GM19468 (cell line): ENCODE data around the gene APOBEC3G.
"Not testable (repeated sequence)": the region's sequence is repeated elsewhere in the genome, so short reads cannot be mapped to it uniquely, and the experiment has no call there.

Experiments used
- ATAC-seq: cut with Tn5 transposase; IDR thresholded peaks from one replicate; pipeline ENCODE4 v1.9.1; 2021; ENCODE audit warnings: mild to moderate bottlenecking, moderate library complexity, moderate number of reproducible peaks; ENCODE audit not compliant: unreplicated experiment; ENCODE audit errors: extremely low read depth

APOBEC3G gene

DNA sequence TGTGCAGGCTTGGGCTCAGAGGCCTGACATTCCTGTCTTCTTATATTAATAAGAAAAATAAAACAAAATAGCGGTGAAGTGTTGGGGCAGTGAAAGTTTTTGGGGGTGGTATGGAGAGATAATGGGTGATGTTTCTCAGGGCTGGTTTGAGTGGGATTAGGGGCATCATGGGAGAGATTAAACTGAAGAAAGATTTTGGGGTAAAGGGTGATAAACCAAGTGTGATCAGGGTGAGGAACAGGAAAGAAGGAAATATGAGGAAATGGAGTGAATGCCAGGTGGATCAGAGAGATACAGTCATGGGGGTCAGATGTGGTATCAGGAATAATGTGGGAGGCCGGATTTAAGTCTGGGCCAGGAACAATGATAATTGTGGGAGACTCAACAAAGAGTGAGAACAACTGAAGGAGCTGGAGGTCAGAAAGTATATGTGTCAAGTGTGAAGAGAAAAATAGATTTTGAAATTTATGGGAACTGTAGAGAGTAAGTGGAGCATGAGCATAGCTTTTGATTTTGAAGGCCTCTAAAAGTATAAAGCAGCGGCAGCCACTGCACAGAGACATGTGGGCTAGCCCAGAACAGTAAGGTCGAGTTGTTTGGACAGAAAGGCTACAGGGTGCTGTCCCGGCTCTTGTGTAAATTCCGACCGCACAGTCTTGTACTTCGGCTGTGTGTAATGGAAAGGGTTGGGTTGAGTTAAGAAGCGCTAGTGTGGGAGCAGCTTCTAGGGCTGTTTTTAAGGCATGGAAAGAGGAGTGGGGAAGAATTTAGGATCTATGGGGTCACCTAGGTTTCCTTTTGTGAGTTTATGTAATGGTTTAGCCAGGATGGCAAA, 10.4 kb upstream of the APOBEC3G start:
- not testable (repeated sequence) for ATAC-seq

DNA sequence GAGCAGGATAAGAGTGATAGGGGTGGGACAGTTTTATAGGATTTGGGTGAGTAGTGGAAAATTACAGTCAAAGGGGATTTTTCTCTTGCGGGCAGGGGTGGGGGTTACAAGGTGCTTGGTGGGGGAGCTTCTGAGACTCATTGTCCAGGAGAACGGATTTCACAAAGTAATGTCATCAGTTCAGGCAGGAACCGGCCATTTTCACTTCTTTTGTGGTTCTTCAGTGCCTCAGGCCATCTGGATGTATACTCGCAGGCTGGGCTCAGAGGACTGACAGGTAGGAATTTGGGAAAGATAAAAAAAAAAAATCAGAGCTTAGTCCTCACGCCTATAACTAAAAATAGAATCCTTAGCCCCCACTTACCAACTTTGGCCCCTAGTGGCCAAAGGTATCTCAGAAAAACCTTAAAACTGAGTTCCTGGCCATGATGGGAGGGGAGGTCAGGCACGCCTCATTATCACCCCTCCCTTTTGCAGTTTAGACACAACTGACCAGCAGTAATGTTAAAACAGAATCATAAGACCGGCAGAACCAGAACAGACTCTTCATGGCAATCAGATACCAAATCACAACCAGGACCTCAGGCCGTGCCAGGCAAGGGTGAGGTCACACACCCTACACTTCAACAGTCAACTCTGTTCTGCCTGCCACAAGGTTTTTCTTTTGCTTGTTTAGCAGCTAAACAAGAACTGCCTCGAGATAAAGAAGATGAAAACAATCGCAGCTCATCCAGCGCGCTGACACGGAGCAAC, 8.9 kb upstream of the APOBEC3G start:
- ATAC-seq, result no peak

DNA sequence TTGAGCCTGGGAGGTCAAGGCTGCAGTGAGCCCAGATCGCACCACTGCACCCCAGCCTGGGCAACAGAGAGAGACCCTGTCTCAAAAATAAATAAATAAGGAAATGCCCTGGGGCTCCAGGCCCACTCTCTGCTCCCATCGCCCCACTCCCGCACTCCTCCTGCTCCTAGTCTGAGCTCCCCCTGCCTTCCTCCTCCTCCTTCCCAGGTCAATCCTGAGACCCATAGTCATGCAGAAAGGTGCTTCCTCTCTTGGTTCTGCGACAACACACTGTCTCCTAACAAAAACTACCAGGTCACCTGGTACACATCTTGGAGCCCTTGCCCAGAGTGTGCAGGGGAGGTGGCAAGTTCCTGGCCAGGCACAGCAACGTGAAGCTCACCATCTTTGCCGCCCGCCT, 6.9 kb upstream of the APOBEC3G start:
- no peak for ATAC-seq

DNA sequence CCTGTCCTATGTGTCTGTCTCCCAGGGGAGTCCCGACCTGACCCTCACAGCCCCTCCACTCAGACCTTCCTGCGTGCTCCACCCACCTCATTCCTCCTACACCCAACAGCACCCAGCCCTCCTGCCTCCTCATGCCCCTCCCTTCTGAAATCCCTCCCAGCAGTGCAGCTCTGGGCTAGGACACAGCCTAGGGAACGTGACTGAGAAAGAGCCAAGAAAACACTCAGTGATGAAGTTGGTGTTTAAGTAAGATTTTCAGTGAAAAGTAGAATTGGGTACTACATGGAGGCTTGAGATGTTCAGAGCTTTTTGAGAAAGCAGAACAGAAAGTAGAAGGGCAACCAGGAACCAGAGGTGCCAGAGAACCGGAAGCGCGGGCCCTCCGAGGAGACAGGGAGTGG, 4.5 kb upstream of the APOBEC3G start:
- ATAC-seq, result not testable (repeated sequence)

DNA sequence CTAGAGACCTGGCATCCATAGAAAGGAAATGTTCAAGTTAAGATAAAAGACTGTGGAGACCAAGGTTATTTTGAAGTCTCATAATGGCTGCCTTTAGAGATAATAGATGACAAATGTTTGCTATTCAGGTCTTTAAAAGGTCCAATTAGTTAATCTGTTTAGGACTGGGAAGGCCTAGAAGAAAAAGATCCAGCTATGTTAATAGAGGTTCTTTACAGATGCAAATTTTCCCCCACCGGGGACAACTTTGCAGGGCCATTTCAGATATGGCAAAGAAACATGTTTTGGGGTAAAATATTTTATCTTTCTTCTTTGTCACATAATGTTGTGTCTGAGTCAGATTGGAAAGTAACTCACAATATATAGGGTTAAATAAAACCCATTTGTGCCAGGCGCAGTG, 3.1 kb upstream of the APOBEC3G start:
- no peak for ATAC-seq

DNA sequence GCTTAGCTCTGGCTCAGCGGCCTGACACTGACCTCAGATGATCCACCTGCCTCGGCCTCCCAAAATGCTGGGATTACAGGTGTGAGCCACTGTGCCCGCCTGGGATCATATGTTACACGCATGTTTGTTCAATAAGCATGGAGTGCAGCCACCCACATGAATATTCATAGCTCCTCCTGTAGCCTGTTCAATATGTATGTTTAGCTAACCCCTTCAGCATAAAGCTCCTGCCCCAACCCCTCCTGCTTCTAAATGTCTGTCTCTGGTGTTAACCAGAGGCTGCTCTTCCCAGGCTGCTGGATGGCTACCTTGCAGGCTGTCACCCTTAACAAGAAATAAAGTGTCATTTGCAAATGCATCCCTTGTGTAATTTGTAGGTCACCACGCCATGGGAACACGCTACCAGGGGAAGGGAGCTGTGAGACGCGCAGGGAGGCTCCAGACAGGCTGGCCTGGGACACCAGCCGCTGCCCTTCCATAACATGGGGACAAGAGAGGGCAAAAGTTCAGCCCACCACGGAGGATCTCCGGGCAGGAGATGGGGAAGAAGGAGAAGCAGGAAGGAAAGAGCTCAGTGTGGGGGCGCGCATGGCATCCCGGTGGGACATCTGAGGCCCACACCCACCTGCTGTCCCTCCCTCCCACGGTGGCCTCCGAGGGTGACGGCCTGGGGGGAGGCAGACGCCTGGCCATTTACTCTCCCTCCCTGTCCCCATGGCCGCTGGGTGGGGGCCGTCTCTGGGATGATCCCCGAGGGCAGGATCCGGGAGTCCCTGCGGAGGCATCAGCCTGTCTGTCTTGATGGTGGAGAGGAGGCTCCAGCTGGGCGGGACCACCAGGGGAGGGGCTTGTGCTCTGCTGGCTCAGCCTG, 685 bp upstream of the APOBEC3G start:
- ATAC-seq, result not testable (repeated sequence)

DNA sequence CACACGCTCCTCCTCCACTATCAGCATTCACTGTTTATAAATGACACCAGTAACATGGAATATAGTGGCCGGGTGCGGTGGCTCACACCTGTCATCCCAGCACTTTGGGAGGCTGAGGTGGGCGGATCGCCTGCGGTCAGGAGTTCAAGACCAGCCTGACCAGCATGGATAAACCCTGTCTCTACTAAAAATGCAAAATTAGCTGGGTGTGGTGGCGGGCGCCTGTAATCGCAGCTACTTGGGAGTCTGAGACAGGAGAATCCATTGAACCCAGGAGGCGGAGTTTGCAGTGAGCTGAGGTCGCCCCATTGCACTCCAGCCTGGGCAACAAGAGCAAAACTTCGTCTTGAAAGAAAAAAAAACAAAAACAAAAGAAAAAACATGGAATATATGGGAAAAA, 837 bp downstream of the APOBEC3G start:
- not testable (repeated sequence) for ATAC-seq

DNA sequence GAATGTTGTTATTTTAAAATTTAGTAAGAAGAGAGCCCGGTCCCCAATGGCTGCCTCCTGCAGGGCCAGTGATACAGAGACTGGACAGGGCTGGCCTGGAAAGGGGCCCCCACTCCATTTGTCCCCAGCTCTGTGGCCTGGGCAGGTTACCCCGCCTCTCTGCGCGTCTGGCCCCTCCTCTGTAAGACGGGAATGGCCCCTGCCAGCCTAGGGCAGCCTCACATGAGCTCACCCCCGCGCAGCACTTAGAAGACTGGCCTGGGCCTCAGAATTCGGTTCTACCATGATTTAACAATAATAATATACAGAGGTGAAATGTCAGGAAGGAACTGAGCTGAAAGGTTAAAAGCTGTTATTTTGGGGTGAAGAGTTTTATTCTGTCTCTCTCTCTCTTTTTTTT, 1.3 kb downstream of the APOBEC3G start:
- ATAC-seq, result no peak

DNA sequence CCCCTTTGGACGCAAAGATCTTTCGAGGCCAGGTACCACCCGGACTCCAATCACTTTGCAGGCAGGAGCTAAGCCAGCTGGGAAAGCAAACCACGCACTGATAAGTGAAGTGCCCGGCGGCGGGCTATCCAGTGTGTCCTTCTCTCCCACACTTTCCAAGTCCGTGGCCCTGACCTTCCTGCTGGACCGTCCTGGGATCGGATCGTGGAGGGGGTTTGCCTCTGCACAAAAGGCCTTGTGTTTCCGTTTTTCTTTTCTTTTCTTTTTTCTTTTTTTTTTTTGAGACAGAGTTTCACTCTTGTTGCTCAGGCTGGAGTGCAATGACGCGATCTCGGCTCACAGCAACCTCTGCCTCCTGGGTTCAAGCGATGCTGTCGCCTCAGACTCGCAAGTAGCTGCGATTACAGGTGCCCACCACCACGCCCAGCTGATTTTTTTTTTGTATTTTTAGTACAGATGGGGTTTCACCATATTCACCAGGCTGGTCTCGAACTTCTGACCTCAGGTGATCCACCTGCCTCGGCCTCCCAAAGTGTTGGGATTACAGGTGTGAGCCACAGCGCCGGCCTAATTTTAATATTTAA, 2.1 kb downstream of the APOBEC3G start:
- ATAC-seq, result not testable (repeated sequence)

DNA sequence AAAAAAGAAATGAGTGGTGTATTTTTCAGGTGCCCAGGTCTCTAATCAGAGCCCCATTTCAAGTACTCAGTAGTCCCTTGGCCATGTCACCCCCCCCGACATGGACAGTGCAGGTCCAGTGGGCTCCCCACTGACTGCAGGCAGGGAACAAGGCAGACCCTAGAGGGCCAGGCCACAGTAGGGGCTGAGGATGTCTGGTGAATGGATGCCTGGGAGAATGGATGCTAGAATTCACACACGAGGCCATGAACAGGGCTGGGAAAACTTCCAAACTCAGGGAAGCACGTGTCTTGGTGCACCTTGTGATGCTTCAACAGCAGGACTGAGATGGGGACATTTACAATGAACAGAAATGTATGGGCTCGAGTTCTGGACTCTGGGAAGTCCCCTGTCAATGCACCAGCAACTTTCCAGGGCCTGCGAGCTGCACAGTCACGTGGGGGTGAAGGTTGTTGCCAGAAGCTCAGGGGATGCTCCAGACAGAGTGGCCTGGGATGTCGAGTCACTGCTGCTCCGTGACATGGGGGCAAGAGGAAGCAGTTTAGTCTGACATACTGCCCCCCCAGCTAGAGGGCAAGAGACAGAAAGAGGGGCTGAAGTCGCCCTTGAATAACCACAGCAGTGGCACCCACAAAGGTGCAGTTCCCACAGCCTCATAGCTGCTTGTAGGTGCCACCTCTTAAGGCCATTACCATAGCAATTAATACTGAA, 3.1 kb downstream of the APOBEC3G start:
- no peak for ATAC-seq

DNA sequence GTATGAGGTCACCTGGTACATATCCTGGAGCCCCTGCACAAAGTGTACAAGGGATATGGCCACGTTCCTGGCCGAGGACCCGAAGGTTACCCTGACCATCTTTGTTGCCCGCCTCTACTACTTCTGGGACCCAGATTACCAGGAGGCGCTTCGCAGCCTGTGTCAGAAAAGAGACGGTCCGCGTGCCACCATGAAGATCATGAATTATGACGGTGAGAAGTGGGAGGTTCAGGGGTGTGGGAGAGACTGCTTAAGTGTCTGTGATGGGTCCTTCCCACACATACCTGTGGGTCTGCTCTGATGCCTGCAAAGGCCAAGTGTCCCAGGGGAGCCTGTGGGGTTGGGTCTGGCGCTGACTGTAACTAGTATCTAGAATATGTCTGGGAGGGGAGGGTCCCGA, 3.9 kb downstream of the APOBEC3G start:
- ATAC-seq, result no peak

DNA sequence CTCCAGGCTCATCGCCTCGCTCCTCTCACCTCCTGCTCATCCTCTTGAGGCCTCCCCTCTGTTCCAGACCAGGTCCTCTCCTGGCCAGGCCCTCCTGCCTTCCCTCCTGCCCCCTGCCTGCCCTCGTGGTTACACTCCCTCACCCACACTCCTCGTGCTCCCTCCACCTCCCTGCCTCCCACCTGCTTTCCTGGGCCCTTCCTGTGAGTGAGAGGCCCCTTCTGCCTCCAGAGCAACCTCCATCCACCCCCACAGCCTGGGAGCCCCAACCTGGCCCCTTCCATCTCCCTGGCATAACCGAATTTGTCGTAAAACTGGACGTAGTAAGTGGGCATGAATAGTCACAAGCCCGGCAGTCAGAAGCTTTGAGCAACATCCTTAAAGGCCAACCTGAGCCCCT, 4.5 kb downstream of the APOBEC3G start:
- ATAC-seq, result no peak

DNA sequence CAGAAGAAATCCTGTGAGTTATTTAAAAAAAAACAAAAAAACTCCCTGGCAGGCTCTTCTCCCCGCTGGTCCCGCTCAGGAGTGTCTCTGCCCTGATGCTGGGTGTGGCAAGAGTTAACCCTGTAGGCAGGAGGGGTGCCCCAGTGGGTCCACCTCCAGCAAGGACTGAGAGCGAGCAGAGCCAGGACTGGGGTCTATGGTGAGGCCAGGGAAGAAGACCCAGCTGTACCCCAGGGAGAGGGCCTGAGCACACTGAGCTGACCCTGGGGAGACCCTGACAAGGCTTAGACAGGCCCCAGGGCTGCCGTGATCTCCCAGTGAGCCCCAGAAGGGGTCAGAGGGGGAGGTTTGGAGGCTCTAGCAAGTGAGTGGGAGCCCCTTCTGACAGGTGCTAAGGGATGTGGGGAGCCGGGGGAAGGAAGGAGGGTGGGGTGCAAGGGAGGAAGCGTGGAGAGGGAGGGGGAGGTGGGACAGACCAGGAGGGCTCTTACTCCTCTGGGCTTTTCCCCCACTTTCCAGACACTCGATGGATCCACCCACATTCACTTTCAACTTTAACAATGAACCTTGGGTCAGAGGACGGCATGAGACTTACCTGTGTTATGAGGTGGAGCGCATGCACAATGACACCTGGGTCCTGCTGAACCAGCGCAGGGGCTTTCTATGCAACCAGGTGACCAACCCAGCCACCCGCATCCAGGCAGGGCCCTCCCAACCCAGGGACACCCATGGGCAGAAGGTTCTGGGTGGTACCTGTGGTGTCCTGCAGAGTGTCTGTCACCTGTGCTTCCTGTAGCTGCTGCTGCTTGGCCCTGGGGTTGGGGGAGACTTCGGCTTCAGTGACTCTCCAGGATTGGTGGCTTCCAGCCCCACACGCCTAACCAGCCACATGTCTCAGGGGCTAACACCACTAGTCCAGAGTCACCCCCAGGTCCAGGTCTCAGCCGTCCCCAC, 6.4 kb downstream of the APOBEC3G start:
- no peak for ATAC-seq

DNA sequence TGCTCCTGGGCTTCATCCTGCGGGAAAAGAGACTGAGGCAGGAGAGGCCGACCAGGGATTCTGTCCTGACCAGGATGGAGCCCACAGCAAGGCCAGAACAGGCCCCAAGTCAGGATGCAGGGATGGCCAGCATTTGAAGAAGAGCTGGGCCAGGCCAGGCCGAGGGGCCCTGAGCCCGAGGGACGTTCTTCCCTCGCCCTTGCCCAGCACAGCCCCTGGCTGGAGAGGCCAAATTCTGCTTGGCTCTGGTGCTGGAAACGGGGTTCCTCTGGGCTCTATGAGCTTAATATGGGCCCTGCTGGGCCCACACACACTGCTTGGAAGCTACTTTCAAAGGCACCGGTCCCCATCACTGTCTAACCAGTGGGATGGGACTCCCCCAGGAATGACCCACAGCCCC, 7.6 kb downstream of the APOBEC3G start:
- ATAC-seq, result no peak

DNA sequence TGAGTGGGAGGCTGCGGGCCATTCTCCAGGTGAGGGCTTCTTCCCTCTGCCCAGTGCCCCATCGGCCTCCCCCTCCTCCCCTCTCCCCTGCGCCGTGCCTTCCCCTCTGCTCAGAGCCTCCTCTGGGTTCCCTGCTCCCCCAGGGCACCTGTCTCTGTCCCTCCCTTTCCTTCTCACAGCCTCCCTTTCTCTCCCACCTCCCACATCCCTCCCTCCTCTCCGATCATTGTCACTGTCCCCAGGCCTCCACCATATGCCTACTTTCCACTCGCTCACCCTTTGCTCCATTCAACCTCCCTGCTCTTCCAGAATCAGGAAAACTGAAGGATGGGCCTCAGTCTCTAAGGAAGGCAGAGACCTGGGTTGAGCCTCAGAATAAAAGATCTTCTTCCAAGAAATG, 10.0 kb downstream of the APOBEC3G start:
- no peak for ATAC-seq

DNA sequence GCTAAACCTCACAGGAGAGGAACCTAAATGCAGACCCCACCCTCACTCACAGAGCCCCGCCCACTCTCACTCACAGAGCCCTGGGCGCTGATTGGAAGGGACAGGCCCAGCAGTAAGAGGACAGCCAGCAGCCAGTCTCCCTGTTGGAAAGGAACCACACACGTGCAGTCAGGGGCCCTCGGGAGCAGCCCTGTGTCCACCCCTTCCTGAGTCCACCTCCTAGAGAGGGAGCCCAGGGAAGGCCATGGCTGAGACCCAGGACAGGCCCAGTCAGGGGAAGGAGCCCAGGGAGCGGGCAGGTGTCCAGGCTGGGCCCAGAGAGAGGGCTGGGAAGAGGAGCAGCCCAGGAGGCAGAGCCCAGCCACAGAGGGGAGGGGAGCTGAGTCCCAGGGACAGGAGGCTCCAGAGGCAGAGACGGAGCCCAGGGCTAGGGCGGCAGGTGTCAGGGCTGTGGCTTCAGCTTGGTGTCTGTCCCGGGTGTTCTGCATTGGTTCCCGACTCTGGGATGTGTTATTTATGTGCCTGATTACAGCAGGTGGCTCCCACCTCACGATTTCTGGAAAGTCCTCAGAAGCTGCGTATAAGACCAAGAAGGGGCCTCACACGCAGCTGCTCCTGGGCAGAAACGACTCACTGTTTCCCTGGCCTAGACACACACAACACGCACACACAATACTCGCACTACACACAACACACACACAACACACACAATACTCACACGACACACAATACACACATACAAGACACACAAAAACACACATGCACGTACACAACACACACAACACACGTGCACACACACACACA, 11.0 kb downstream of the APOBEC3G start:
- ATAC-seq, result no peak

DNA sequence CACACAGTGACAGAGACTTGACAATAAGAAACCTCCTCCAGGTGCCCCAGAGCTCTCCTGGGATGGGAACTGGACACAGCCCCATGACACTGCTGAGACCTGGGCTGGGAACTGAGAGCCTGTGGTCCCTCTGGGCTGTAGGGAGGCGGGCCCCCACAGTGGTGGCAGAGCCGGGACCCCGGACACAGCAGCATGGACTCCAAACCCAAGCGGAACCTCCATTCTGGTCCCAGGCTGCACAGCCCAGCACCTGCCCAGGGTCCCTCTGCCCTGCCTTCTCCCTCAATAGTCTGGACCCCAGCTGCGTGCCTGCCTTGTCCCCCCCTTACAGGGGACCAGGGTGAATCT, 11.6 kb downstream of the APOBEC3G start:
- ATAC-seq, result no peak

DNA sequence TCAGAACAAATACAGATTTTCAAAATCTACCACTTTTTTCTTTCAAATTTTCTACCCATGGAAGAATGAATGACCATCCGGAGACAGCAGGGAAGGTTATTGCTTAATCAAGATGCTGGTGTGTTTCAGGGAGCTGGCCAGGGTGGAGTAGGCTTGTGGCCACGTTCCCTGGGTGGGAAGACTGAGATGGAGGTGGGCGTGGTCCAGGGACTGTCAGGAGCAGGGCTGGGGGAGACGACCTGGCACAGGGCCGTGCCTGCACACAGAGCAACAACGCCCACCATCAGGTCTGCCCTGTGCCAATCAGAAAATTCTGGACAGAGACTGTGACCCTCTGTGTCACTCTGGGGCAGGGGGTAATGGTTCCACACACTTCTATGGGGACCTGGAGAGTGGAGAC, 12.9 kb downstream of the APOBEC3G start:
- ATAC-seq, result no peak
